ENCODE results near the gene MPV17L. TPM values are rescaled to one million over a fixed set of nuclear protein-coding genes. Genes with fewer than 3 reads are reported as not detected.

MPV17L gene
- total and polyA plus RNA-seq, 4 experiments from 2014 or later: not detected

DNA sequence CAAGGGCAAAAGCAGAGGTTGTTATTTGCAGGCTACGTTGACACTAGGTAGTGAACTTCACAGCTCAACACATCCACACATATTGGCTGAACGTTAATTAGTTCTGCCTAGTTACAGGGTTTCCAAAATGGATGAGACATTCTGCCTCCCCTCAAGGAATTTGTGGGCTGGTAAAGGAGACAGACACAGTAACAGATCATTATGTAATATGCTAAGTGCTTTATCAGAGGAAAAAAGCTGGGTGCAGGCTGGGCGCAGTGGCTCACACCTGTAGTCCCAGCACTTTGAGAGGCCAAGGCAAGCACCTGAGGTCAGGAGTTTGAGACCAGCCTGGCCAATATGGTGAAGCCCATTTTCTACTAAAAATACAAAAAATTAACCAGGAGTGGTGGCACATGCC, 65.0 kb downstream of the MPV17L start:
- no peak overlapping the region for H3K4me3 ChIP-seq (ENCODE audit: low read length in 2 of 2)
- Mint-ChIP-seq H3K27ac (no peak overlapping the region), H3K9me3 (no peaks in the 10 kb centered on the region), H3K36me3 (no peaks in the 10 kb centered on the region), H3K27me3 (peaks cover 2 to 12% of the 10 kb centered on the region in 2 donors), H3K4me1 (no peaks in the 10 kb centered on the region), H3K4me3 (no peak overlapping the region)
- DNase-seq: no peak
- ChIA-PET CTCF (ENCODE audit: partially characterized antibody) (no interaction called here), POLR2A (ENCODE audit: partially characterized antibody) (no interaction called here)
- H3K36me3 ChIP-seq (ENCODE audit: insufficient read depth, low read length): no peaks in the 10 kb centered on the region
- H3K27me3 ChIP-seq (ENCODE audit: insufficient read depth, low read length): no peaks in the 10 kb centered on the region
- intact Hi-C loops (cut with micrococcal nuclease): no loop called here
- no peaks in the 10 kb centered on the region for H3K4me1 ChIP-seq (ENCODE audit: insufficient read depth, low read length)
- H3K27ac ChIP-seq (ENCODE audit: low read depth, low read length): no peak overlapping the region
- H3K9me3 ChIP-seq (ENCODE audit: control insufficient read depth in 1 of 2, low read length in 2 of 2): no peaks in the 10 kb centered on the region

DNA sequence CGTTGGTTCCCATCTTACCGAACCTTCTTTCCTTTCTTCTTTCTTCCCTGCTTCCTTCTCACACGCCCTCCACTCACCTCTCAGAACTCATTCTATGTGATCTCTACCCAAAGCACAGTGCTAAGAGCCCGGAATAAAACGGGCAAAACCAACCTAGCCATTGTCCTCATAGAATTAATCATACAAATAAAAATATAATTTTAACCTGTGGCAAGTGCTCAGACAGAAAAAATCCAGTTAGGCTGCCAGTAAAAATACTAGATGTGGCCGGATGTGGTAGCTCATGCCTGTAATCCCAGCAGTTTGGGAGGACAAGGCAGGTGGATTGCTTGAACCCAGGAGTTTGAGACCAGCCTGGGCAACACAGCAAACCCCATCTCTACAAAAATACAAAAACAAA, 65.8 kb downstream of the MPV17L start:
- CTCF ChIA-PET (ENCODE audit: partially characterized antibody): no interaction called here
- H3K36me3 ChIP-seq (ENCODE audit: insufficient read depth, low read length): no peaks in the 10 kb centered on the region
- no peak overlapping the region for H3K27ac Mint-ChIP-seq
- peaks cover 2 to 12% of the 10 kb centered on the region in 2 donors for H3K27me3 Mint-ChIP-seq
- H3K9me3 Mint-ChIP-seq: no peaks in the 10 kb centered on the region
- H3K27ac ChIP-seq (ENCODE audit: low read depth, low read length): no peak overlapping the region
- no peaks in the 10 kb centered on the region for H3K36me3 Mint-ChIP-seq
- intact Hi-C loops (cut with micrococcal nuclease): no loop called here
- H3K4me1 ChIP-seq (ENCODE audit: insufficient read depth, low read length): no peaks in the 10 kb centered on the region
- no peak for DNase-seq
- no peaks in the 10 kb centered on the region for H3K4me1 Mint-ChIP-seq
- H3K27me3 ChIP-seq (ENCODE audit: insufficient read depth, low read length): no peaks in the 10 kb centered on the region
- POLR2A ChIA-PET (ENCODE audit: partially characterized antibody): no interaction called here
- no peak overlapping the region for H3K4me3 ChIP-seq (ENCODE audit: low read length in 2 of 2)
- H3K9me3 ChIP-seq (ENCODE audit: control insufficient read depth in 1 of 2, low read length in 2 of 2): no peaks in the 10 kb centered on the region
- H3K4me3 Mint-ChIP-seq: no peak overlapping the region

Other genes with a start within 250 kb of the MPV17L start
- gene NPIPA5, start 17.5 kb upstream of the MPV17L start, total RNA-seq: 10 to 100 TPM; 37.5 to 41.1 TPM
- 1 to 10 TPM in 1 of 2 donors, not detected in 1; 1.7 TPM for gene NPIPA5, start 17.5 kb upstream of the MPV17L start, polyA plus RNA-seq
- gene BMERB1, start 38.8 kb downstream of the MPV17L start, total RNA-seq: 1 to 10 TPM; 3.6 to 4.0 TPM
- gene BMERB1, start 38.8 kb downstream of the MPV17L start, polyA plus RNA-seq: 1 to 10 TPM in 1 of 2 donors, under 1 TPM in 1; 0.43 to 1.7 TPM
- gene MARF1, start 247.4 kb downstream of the MPV17L start, total RNA-seq: 100 to 1,000 TPM; 223 to 235 TPM
- 10 to 100 TPM in 1 of 2 donors, 1 to 10 TPM in 1; 6.8 to 19.7 TPM for gene MARF1, start 247.4 kb downstream of the MPV17L start, polyA plus RNA-seq

Data from CD4-positive, alpha-beta memory T cell (primary cell).